ENCODE results near the gene NKAPD1.
A peak's percentile ranks its signal among the peaks of the same experiment; 100 is the strongest.
"Not testable (repeated sequence)": the region's sequence is repeated elsewhere in the genome, so short reads cannot be mapped to it uniquely, and the experiment has no call there.

The NKAPD1 gene

DNA sequence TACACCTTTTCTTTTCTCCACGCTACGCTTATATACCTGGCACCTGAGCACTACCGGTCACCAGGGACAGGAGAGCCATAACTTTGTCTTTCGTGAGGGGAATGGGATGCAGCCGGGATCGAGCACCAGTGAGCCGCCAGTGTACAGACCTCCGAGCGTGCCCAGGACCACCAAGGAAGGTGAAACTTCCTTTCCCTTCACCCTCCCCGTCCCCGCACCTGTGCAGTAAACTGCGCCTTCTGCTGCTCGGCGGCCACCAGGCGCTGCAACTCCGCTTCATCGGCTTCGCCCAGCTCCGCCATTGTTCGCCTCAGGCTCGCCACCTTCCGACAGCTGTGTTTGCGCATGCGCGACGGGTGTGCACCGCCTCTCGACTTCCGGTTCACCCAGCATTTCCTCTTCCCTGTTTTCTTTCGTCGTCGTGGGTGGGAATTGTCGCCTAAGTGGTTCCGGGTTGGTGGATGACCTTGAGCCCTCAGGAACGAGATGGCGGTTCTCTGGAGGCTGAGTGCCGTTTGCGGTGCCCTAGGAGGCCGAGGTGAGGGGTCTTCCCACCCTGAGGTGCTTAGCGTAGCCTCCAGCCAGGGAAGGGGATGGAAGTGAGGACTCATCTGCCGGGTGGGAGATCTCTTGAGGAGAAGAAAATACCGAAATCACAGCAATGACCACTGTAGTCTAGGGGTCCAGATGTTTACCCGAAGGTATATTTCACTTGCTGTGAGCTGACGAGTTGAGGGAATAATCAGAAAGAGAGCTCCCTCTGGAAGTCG is 12.5 kb downstream of the NKAPD1 start, which contains the start of the genes SDHD and TIMM8B:
SDHD (plus strand) TSS at position 452 of the 770 bp plus-strand sequence; CDS start at position 487, 35 bp downstream.
TIMM8B (minus strand) TSS at position 335 of the 770 bp plus-strand sequence; CDS start at position 302, 33 bp downstream.
- peak; percentile 97 for DNase-seq

DNA sequence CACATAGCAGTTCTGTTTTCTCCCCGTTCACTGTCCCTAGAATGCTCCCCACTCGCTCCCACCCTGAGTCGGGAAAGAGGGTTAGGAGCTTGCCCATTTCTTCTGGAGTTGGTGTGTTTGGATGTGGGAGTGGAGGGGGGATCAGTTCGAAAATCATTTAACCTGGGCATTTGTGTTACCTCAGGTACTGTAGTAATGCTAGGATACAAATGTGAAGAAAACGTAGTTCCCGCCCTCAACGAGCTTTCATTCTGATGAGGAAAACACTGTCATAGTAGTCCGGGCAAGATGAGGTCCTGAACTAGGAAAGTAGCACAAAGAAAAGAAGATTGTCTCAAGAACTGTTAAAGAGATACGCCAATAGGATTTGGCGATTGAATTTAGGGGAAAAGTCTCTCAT is 13.1 kb downstream of the NKAPD1 start:
- DNase-seq, result no peak

DNA sequence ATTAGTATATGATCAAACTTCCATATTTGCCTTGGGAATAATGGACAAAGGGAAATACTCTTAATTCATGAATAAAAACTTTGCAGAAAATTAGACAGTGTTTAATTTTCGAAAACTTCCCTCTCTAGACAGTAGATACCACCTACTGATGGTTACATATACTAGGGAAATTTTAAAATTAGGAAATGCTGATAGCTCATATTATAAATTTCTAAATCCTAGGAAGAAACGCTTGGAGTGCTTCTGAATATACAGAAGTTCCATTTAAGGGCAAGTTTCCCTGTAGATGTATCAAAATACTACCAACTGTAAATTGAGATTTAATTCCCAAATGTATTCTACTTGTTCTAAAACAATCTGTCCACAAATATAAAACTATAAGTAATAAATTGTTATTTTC is 21.2 kb downstream of the NKAPD1 start:
- not testable (repeated sequence) for DNase-seq

DNA sequence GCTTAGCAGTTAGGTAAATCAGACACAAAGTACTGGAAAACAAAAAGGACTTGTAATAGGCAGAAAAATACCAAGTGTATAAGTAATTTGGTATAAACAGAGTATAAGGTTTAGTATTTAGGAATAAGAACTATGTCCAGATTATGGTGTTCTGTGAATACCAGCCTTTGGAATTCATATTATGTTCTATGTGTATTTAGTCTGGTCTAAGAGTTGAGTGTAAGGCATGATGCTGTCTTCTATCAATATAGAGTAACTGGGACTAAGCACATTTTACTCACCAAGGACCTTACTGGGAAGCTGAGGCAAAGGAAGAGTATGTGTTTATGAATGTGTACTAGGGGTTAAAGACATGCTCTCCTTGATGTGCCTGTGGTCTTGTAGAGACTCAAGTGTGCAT is 22.1 kb downstream of the NKAPD1 start:
- no peak for DNase-seq

DNA sequence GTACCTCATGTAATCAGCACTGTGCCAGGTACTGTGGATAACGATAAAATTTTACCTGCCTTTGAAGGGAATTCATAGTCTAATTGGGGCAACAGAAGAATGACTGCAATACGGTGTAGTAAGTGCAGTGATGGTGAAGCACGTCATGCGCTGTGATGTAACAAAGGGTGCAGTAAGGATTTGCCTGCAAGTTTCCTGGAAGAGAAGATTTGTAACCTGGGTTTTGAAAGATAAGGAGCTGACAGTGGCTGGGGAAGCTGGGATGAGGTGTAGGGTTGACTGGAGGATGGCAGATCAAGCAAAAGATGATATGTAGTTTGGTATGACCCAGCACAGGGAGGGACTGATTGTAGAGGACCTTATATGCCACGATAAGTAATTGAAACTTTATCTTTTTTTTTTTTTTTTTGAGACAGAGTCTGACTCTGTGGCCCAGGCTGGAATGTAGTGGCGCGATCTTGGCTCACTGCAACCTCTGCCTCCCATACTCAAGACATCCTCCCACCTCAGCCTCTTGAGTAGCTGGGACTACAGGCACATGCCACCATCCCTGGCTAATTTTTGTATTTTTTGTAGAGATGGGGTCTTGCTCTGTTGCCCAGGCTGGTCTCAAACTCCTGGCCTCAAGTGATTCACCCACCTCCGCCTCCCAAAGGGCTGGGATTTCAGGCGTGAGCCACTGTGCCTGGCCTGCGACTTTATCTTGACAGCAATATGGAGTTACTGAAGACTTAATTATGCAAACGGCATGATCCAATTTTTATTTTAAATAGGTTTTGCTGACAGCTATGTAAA is 23.8 kb downstream of the NKAPD1 start:
- no peak for DNase-seq

DNA sequence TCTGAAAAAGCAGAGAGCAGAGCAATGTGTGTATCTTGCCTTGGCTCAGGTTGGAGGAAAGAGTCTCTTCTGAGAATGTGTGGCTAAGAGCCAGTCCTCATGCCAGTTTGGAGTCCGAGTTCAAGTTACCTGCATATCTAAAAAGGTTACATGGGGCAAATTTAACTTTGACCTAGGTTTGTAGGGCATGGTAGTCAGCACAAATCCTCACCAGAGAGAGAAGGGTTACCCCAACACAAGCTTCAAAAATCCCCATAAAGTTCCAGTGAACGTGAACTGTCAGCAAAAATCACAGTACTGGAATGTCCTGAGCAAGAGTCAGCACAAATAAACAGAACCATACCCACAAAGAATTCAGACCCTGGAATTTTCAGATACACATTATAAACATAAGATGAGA is 26.4 kb downstream of the NKAPD1 start:
- DNase-seq, result no peak

DNA sequence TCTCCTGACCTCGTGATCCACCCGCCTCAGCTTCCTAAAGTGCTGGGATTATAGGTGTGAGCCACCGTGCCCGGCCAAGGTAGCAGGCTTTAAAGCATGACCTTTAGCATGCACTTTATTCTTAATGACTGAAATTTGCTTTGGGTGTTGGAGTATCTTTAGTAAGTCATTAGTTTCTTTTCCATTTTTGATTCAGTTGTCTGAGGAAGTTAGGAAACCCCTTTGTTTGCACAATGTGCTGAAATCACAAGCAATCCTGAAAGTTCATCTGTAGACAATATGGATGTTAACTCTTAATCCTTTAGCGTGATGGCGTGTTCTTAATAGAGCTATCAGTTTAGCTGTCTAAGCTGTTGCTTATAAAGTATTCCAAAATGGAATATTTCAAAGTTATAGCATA is 29.3 kb downstream of the NKAPD1 start:
- no peak for DNase-seq

DNA sequence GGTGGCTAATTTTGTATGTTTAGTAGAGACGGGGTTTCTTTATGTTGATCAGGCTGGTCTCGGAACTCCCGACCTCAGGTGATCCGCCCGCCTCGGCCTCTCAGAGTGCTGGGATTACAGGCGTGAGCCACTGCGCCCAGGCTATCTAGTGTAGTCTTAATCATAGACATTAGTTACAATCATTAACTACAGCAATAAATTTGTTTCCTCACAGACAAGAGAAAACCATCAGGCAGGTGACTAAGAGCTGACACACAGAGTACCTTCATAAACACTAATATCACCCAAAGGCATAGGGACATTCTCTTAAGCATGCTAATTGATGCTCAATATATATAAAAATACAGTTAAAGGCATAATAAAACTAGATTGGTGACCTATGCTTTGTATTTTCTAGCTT is 32.0 kb downstream of the NKAPD1 start:
- DNase-seq, result no peak

DNA sequence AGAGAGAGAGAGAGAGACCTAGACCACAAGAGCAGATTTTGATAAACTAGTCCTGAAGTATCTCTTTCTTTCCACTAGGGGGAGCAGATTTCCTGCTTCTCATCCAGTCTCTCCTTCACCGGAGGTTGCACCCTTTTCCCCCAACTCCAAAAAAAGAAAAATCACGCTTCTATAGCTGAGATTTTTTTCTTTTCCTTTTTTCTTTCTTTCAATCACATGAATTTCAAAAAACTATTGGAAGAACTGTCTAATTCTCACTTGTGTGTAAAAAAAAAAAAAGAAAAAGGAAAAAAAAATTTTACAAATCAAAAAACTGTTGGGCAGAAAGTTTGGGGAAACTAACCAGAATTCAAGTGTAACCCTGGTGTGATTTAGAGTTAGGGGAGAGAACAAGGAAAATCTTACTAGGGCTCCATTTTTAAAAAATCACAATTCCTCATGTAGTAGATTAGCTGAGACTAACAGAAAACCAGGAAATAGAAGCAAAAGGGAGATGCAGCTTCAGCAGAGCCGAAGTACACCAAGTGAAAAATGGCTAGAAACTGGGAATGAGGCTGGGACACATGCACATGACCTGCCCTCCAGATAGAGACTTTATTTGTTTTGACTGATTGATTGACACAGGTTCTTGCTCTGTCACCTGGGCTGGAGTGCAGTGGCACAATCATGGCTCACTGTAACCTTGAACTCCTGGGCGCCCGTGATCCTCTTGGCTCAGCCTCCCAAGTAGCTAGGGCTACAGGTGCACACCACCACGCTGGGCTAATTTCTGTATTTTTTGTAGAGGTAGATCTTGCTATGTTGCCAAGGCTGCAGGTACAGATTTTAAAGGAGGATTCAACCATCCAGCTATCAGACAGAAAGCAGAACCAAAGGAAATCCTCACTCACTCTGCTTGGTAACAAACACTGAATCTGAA is 39.7 kb downstream of the NKAPD1 start:
- no peak for DNase-seq

DNA sequence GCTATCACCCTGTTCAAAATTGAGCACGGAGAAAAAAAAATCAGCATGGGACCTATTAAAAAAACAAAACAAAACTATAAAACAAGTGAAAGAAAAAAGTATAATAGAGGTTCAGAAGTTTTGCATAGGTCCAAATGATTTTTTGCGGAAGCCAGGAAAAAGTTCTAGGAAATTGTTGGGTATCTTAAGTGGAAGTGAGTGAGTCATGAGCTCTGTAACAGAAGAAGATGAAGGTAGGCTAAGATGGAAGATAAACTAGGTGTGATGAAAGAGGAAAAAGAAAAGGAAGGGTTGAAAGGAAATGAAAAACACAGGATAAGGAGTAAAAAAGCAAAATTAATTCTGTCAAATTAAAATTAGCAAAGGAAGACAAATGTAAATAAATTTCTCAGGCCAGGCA is 40.4 kb downstream of the NKAPD1 start:
- DNase-seq, result no peak

DNA sequence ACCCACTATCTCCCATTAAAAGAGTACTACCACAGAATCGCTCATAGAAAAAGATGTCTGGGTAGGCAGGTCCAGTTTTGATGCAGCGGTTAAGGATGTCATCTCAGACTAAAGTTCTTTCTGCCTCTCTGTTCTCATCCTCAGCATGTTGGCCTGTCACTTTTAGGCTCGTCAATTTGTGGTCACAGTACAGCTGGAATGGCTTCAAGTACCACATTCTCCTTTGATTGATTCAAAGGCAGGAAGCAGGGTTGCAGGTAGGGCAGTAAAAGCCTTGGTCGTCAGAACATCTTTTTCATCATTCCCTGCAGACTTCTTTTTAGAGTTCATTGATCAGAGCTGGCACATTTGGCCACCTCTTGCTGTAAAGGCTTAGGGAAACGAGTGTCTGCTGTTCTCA is 41.3 kb downstream of the NKAPD1 start:
- no peak for DNase-seq

DNA sequence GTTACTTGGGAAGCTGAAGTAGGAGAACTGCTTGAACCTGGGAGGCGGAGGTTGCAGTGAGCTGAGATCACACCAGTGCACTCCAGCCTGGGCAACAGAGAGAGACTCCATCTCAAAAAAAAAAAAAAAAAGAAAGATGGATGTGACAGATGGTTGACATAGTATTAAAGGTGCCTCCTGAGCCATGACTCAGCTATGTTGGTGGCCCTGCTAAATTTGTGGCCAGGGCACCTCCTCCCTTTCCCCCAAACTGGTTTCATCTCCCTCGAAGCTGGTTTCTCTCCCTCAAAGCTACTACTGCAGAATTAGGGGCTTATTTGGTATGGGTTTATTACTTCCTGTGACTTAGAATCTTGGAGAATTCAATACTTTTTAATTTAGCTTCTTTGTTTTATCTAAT is 44.1 kb downstream of the NKAPD1 start:
- no peak for DNase-seq

DNA sequence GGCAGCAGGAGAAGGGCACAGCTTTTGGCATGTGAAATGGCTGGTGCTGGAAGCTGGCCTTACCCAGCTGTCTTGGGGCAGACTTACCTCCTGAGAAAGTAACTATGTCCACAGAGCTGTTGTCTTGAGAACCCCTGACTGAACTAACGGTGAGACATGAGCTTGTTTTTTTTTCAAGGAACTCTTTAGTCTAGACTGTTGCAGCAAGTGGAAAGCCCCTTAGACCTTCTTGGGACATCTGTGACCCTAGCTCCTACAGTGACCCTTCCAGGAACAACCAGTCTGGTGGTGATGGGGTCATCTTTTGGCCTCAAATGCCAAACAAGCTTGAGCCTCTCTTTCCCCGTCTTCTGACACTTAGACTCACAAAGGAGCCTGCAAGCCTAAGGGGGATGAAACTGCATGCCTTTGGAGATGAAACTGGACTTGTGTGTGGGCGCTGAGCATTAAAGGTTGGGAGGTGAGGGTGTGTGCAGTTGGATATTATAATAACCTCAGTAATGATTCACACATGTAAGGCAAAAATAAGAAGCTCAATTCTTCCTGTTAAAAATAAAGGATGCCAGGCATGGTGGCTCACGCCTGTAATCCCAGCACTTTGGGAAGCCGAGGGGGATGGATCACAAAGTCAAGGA is 48.0 kb downstream of the NKAPD1 start:
- DNase-seq, result no peak

DNA sequence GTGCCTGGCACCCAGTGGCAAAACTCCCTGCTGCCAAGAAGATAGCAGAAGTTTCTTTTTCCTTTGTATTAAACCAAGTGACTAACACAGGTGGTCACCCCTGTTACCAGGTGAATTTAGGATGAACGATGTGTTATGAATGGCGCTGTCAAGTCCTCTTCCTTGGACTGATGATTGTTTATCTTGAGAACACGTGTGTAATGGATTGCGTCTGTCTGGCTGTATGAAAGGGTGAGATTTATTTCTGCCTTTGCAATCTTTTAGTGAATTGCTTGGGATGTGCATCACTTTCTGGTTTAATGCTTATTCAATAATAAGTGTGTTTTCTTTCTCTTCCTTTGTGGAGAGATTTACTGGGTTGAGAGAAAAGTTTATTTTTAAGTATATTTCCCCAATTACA is 49.0 kb downstream of the NKAPD1 start:
- DNase-seq, result no peak

DNA sequence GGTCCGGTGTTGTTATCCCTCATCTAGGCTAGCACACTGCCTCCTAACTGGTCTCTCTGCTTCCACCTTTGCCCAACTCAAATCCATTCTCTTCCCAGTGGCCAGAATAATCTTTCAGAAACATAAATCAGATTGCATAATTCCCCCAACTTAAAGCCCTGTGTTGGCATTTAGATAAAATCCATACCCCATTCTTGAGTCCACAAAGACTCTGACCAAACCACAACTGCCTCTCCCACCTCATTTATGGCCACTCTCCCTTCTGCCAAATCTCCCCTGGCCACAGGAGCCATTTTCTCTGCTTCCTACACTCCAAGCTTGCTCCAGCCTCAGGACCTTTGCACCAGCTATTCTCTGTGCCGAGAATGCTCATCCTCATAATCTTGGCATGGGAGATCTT is 53.0 kb downstream of the NKAPD1 start:
- no peak for DNase-seq

DNA sequence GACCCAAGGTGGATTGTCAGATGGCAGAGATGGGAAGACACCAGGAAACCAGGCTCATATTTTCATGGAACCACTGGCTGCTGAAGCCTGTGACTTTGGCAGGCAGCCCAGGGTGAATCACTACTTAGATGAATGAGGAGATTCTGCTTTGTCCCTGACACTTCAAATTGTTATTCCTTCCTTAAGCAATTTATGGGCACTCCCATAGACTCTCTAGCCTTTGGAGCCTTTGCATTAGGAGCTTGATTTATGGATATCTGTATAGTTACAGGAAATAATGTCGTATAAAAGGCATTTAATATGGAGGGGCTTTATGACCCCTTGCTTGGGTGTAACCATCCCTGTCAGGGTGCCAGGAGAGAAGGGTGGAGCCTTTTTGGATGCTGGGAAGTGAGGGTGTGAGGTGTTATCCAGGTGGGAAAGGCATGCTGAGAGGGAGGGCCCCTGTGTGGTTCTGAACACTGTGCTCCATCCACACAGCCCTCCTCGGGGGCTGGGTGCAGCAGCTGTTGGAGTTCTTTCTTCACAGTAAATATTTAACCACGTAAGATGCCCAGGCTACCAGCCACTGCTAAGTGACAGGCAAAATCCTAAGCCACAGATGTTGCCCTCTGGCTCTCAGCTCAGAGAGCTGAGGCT is 54.5 kb downstream of the NKAPD1 start:
- no peak for DNase-seq

DNA sequence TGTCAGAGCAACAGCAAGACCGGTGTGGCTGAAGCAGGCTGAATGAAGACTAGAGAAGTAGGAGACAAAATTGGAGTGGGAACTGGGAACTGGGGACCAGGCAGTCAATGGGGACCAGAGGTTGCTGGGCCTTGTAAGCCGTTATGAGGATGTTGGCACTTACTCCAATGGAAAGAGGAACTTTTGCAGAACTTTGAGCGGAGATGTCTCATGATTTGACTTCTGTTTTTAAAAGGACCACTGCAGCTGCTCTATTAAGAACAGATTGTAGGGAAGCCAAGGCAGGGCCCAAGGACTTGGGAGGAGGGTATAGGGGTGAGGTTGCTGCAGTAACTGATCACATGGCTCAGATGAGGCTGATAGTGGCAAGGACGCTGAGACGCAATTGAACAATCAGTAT is 55.6 kb downstream of the NKAPD1 start:
- DNase-seq, result no peak

DNA sequence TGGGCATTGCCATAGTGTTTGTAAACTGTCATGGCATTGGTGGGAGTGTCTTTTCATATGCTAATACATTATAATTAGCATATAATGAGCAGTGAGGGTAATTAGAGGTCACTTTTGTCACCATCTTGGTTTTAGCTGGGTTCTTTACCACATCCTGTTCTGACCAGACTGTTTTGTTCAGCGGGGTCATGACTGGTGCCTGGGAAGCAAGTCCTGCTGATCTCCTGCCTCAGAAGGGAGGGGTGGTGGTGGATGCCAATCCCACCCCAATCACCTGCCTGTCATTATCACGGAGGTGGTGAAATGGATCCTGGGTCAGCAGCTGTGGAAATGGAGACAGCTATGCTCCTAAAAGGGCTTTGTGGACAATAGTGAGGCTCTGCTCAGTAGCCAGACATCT is 58.6 kb downstream of the NKAPD1 start:
- no peak for DNase-seq

DNA sequence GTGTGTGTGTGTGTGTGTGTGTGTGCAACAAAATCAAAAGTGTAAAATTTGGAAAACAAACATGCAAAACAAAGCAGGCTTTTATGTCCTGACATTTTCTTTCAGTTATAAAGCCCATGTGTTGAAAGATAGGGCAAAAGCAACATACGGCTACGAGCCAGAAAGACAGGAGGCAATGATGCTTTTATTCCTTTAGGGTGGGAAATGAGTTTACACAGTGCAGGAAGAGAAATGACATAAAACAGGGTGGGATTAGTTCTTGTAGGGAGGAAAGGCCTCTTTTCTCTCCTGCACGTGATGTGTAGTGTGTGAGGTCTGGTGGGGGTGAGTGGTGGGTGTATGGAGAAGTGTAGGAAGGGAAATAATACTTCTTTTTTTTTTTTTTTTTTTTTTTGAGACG is 60.4 kb downstream of the NKAPD1 start:
- DNase-seq, result no peak
